HG02678 (cell line): ENCODE data around the gene SPNS2.

Experiments used
- ATAC-seq: cut with Tn5 transposase; IDR thresholded peaks from one replicate; pipeline ENCODE4 v1.9.1; 2021; ENCODE audit warnings: mild to moderate bottlenecking, moderate library complexity; ENCODE audit not compliant: unreplicated experiment

SPNS2 gene

DNA sequence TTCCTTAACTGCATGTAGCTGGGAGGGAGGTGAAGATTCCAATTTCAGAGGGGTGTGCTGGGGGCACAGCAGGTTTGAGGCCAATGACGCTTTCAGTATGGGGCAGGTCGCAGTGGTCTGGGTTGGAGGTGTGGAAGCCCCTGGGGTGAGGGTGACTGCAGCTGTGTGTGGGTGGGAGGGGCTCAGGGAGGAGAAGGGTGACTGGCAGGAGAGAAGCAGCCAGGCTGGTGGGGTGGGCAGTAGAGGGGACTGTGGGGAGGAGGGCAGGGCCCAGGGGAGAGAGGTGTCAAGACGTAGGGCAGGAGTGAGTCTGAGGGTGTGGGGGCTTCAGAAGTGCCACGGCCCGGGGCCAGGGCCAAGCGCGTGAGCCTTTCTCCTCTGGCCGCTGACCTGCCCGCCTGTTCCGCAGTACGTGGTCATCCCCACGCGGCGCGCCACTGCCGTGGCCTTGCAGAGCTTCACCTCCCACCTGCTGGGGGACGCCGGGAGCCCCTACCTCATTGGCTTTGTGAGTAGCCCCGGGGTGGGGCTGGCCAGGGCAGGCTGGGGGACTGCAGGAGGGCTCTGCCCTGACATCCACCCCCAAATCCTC lies 37.1 kb downstream of the SPNS2 start:
- ATAC-seq = no peak

GRCh38 chr17:4536259-4536741 lies 37.6 kb downstream of the SPNS2 start:
- ATAC-seq = no peak

GRCh38 chr17:4536742-4537411 lies 38.2 kb downstream of the SPNS2 start:
- no peak for ATAC-seq

- no peak for ATAC-seq
Measured at GRCh38 chr17:4537451-4538235, 39.0 kb downstream of the SPNS2 start.

DNA sequence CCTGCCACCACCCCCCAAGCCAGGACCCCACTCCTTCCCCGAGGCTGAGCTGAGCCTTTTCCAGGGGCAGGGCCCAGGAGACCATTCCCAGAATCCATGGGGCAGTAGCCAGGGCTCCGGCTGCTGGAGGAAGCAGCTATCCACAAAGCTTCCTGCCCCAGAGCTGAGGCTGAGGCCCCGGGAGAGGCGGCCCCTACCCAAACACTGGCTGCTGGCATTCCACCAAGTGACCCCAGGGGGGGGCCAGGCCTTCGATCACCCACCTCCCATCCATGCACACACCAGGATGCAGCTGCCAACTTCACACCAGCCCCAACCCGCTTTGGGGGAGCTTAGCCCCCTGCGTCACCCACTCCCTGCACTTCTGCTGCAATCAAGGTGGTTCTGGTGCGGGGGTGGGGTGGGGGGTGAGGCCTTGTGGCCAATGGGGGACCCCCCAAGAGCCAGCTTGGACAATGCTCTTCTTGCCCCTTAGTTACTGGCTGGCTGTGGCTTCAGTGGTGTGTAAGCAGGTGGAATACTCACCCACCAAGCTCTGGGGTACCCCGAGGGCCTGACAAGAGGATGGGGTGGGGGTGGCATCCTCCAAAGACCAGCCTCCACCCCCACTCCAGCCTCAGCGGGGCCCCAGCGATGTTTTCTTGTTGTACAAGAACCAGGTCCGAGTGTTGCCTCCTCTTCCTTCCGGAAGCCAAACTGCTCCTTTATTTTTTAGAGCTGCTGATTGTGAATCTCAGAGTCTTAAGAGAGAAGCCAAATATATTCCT lies 39.7 kb downstream of the SPNS2 start:
- no peak for ATAC-seq

GRCh38 chr17:4539025-4539424 lies 40.3 kb downstream of the SPNS2 start:
- no peak for ATAC-seq

- ATAC-seq = no peak
Measured at GRCh38 chr17:4539576-4540223, 41.0 kb downstream of the SPNS2 start.

GRCh38 chr17:4540224-4540651 lies 41.6 kb downstream of the SPNS2 start:
- ATAC-seq = no peak

GRCh38 chr17:4540687-4541327 lies 42.1 kb downstream of the SPNS2 start:
- no peak for ATAC-seq

- no peak for ATAC-seq
Measured at GRCh38 chr17:4541328-4542002, 42.8 kb downstream of the SPNS2 start.

- no peak for ATAC-seq
Measured at GRCh38 chr17:4542003-4542725, 43.5 kb downstream of the SPNS2 start.

- no peak for ATAC-seq
Measured at GRCh38 chr17:4542726-4543191, 44.1 kb downstream of the SPNS2 start.

DNA sequence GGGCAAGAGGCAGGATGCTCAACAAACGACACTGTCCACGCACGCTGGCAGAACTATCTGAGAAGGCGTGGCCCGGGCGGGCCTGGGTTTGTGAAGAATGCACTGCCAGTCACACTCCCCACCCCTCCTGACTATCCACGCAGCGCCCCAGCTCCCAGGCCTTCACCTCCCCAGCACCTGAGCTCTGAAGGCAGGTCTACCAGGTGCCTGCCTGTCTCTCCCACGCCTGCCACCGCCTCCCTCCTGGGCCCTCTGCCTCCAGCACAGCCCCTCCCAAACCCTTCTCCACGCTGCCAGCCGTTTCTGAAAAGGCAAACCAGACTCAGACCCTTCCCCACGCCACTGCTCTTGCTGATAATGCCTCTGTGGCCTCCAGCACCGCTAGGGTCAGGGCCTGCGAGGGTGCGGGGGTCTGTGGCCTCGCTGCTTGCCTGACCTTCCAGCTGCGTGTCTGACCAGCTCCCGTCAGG lies 44.9 kb downstream of the SPNS2 start:
- ATAC-seq = no peak

DNA sequence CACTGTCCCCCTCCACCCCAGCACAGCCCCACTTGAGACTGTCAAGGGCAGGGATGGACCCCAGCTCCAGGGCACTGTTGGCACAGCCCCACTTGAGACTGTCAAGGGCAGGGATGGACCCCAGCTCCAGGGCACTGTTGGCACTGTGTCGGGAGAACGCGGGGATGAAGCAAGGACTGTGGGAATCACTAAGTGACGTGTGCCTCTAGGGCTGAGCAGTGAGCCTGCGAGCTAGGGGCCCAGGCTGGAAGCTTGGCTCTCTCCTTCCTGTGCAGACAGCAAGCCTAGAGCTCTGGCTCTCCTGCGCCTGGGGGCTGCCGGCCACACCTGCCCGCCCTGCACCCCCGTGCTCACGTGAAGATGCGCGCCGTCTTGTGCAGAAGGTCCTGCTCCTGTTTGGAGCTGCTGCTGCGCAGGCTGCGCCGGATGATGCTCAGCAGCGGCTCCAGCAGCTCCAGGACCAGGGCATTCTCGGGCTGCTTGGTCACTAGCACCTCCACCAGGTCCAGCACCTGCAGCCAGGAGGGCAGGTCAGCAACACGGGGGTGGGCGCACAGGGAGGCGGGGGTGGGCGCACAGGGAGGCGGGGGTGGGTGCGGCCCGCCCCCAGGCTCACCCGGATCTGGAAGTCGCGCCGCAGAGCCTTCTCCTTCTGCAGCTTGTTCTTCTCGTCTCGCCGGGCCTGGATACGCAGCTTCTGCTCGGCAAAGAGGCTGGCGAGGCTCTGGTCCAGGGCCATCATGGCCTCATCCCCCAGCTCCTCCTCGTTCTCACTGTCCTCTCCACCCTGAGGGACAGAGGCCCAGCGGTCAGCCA lies 45.7 kb downstream of the SPNS2 start:
- ATAC-seq = no peak

GRCh38 chr17:4544951-4545216 lies 46.2 kb downstream of the SPNS2 start:
- ATAC-seq = no peak

DNA sequence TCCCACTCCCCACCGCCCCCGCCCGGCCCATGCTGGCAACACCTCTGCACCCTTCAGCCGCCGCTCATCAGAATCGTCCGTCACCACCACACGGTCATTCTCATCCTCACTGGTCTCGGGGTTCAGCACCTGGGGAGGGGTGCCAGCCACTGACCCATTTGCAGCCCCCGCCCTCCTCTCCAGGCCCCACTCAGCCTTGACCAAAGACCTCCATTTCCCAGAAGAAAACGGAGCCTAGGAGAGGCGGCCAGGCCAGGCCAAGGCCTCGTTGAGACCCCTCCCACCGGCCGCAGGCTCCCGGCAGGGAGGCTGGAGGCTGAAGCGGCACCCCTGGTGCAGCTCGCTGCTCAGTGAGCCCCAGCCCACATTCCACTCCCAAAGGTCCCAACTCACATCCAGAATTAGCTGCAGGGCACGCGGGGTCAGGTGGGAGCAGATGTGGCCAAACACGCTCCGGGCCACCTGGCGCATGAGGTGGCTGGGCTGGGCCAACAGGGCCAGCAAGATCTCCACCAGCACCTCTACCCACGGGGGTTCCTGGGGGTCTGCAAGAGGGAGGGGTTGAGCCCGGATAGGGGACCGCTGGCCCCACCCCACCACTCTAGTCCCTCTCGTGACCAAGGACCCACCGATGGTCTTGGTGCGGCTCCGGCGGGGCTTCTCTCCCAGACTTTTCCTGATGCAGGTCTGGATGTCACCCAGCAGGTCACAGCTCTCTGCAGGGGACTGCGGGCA lies 46.7 kb downstream of the SPNS2 start:
- ATAC-seq = no peak

DNA sequence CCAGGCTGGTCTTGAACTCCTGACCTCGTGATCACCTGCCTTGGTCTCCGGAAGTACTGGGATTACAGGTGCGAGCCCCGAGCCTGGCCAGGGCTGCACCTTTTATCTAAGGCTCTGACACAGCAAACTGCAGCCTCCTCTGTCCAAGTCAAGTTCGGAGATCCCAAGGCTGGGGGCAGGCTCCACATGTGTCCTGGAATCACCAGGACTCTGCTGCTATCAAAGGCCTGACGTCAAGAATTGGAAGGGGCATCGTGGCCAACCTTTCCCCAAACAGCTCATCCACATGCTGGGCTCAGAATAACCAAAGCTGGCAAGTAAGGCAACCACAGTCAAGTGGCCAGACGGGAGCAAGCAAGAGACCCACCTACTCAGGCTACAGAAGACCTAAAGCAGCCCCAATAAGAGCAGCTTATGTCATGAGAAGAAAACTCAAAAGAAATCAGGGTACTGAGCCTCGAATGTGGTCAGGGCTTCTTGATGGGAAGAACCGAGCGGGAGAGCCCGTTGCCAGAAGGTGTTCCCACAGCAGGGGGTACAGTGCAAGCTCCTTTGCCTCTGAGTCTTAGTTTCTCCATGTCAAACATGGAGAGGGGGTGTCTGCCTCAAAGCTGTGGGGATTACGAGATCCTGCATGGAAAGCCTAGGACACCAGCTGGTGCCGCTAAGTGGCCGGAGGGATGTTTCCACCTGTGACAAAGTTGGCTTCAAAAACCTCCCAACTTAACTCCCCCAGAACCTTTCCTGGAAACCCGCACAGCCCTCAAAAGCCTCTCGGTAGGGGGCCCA lies 48.6 kb downstream of the SPNS2 start:
- ATAC-seq = no peak
